H9 (cell line): ENCODE measurements around the gene ANTXR2. TPM values are rescaled to one million over a fixed set of nuclear protein-coding genes. Genes with fewer than 3 reads are reported as not detected.

Source experiments
- DNase-seq: peaks from one replicate; pipeline ENCODE4 v3.0.0-alpha.2; 2017
- H2AFZ ChIP-seq: one replicate; pipeline ENCODE4 v1.6.1; 2013; ENCODE audit warnings: mild to moderate bottlenecking, low read length, control low read depth, moderate library complexity
- H2AK5ac ChIP-seq: 2 replicates; pipeline ENCODE4 v1.6.1; 2013; ENCODE audit warnings: low read length, control low read depth, mixed read lengths; ENCODE audit not compliant: insufficient read length
- H2BK120ac ChIP-seq: one replicate; pipeline ENCODE4 v1.6.1; 2013; ENCODE audit warnings: low read depth, mild to moderate bottlenecking, low read length, control low read depth, inconsistent platforms; ENCODE audit not compliant: poor library complexity, severe bottlenecking
- H2BK12ac ChIP-seq: 2 replicates; pipeline ENCODE4 v1.6.1; 2013; ENCODE audit warnings: low read length, control low read depth, mixed read lengths, low read depth; ENCODE audit not compliant: insufficient read length
- H2BK15ac ChIP-seq: 2 replicates; pipeline ENCODE4 v1.6.1; 2013; ENCODE audit warnings: low read depth, low read length, control low read depth
- H2BK20ac ChIP-seq: one replicate; pipeline ENCODE4 v1.6.1; 2013; ENCODE audit warnings: low read depth, mild to moderate bottlenecking, low read length, control low read depth, inconsistent platforms; ENCODE audit not compliant: poor library complexity, severe bottlenecking
- H2BK5ac ChIP-seq: 2 replicates; pipeline ENCODE4 v1.6.1; 2013; ENCODE audit warnings: low read length, control low read depth, mixed read lengths; ENCODE audit not compliant: insufficient read length
- H3K14ac ChIP-seq: 2 replicates; pipeline ENCODE4 v1.6.1; 2013; ENCODE audit warnings: low read length, control low read depth; ENCODE audit not compliant: insufficient read depth
- H3K18ac ChIP-seq: 2 replicates; pipeline ENCODE4 v1.6.1; 2013; ENCODE audit warnings: low read depth, mild to moderate bottlenecking, mixed read lengths, low read length, control low read depth; ENCODE audit not compliant: insufficient read length
- H3K23ac ChIP-seq: 2 replicates; pipeline ENCODE4 v1.6.1; 2013; ENCODE audit warnings: low read length, control low read depth, mixed read lengths, low read depth; ENCODE audit not compliant: insufficient read length
- H3K23me2 ChIP-seq: 2 replicates; pipeline ENCODE4 v1.6.1; 2013; ENCODE audit warnings: low read depth, mild to moderate bottlenecking, mixed read lengths, low read length, control low read depth; ENCODE audit not compliant: insufficient read length, poor library complexity, severe bottlenecking
- H3K27ac ChIP-seq: 2 replicates; pipeline ENCODE4 v1.5.1; 2013; ENCODE audit warnings: low read length, control low read depth, mixed read lengths, low read depth; ENCODE audit not compliant: insufficient read length
- H3K27me3 ChIP-seq: 2 replicates; pipeline ENCODE4 v1.6.1; 2013; ENCODE audit warnings: low read length, control low read depth, inconsistent platforms; ENCODE audit not compliant: insufficient read depth
- H3K4ac ChIP-seq: 2 replicates; pipeline ENCODE4 v1.6.1; 2013; ENCODE audit warnings: low read depth, mild to moderate bottlenecking, control low read depth, inconsistent platforms, low read length, moderate library complexity
- H3K4me1 ChIP-seq: 2 replicates; pipeline ENCODE4 v1.6.1; 2013; ENCODE audit warnings: low read length, control low read depth, inconsistent platforms; ENCODE audit not compliant: insufficient read depth
- H3K4me2 ChIP-seq: 2 replicates; pipeline ENCODE4 v1.6.1; 2013; ENCODE audit warnings: low read length, control low read depth, mixed read lengths; ENCODE audit not compliant: insufficient read length, insufficient read depth
- H3K56ac ChIP-seq: 2 replicates; pipeline ENCODE4 v1.6.1; 2013; ENCODE audit warnings: low read depth, mild to moderate bottlenecking, mixed read lengths, low read length, control low read depth; ENCODE audit not compliant: insufficient read length
- H3K79me1 ChIP-seq: 2 replicates; pipeline ENCODE4 v1.6.1; 2013; ENCODE audit warnings: low read depth, mild to moderate bottlenecking, moderate library complexity, low read length, control low read depth, inconsistent platforms; ENCODE audit not compliant: insufficient read depth, poor library complexity, severe bottlenecking
- H3K79me2 ChIP-seq: 2 replicates; pipeline ENCODE4 v1.6.1; 2013; ENCODE audit warnings: low read length, control low read depth, inconsistent platforms; ENCODE audit not compliant: insufficient read depth
- H3K9ac ChIP-seq: 2 replicates; pipeline ENCODE4 v1.6.1; 2013; ENCODE audit warnings: low read length, control low read depth, mixed read lengths; ENCODE audit not compliant: insufficient read length; ENCODE audit errors: extremely low read depth
- H3K9me3 ChIP-seq: one replicate; pipeline ENCODE4 v1.6.1; 2013; ENCODE audit warnings: low read depth, low read length, inconsistent platforms; ENCODE audit not compliant: control insufficient read depth
- H3T11ph ChIP-seq: one replicate; pipeline ENCODE4 v1.6.1; 2013; ENCODE audit warnings: mild to moderate bottlenecking, low read length, control low read depth, inconsistent platforms
- H4K20me1 ChIP-seq: one replicate; pipeline ENCODE4 v1.6.1; 2013; ENCODE audit not compliant: control insufficient read depth, insufficient read length, insufficient read depth
- H4K5ac ChIP-seq: 2 replicates; pipeline ENCODE4 v1.6.1; 2013; ENCODE audit warnings: low read depth, mild to moderate bottlenecking, mixed read lengths, low read length, control low read depth; ENCODE audit not compliant: insufficient read length
- H4K8ac ChIP-seq: replicated peaks from 2 replicates; pipeline ENCODE4 v1.6.1; 2013; ENCODE audit warnings: low read length, control low read depth, mixed read lengths, low read depth; ENCODE audit not compliant: insufficient read length
- H4K91ac ChIP-seq: 2 replicates; pipeline ENCODE4 v1.6.1; 2013; ENCODE audit warnings: low read depth, mild to moderate bottlenecking, moderate library complexity, mixed read lengths, low read length, control low read depth; ENCODE audit not compliant: insufficient read length
- H3K27ac Mint-ChIP-seq, 3 experiments: 2 replicates in 2 of 3; 3 replicates in 1 of 3; pipeline ENCODE4 v1.8.0; 2020 to 2021; ENCODE audit warnings: mixed read lengths in 3 of 3, mild to moderate bottlenecking in 1 of 3, moderate library complexity in 1 of 3
- H3K27me3 Mint-ChIP-seq: 2 replicates; pipeline ENCODE4 v1.8.0; 2021; ENCODE audit warnings: low read depth, mild to moderate bottlenecking, moderate library complexity, mixed read lengths
- H3K36me3 Mint-ChIP-seq, 3 experiments: 2 replicates in 2 of 3; 3 replicates in 1 of 3; pipeline ENCODE4 v1.8.0; 2020 to 2021; ENCODE audit warnings: low read depth in 3 of 3, mixed read lengths in 3 of 3; ENCODE audit not compliant: insufficient read depth in 1 of 3
- H3K4me1 Mint-ChIP-seq, 2 experiments: 2 replicates each; pipeline ENCODE4 v1.8.0; 2020; ENCODE audit warnings: mixed read lengths in 2 of 2
- H3K4me3 Mint-ChIP-seq, 2 experiments: 2 replicates in 1 of 2; 3 replicates in 1 of 2; pipeline ENCODE4 v1.8.0; 2020 to 2021; ENCODE audit warnings: mild to moderate bottlenecking in 2 of 2, mixed read lengths in 2 of 2, moderate library complexity in 1 of 2
- H3K9me3 Mint-ChIP-seq, 2 experiments: 2 replicates in 1 of 2; 3 replicates in 1 of 2; pipeline ENCODE4 v1.8.0; 2020; ENCODE audit warnings: mild to moderate bottlenecking in 2 of 2, mixed read lengths in 2 of 2, moderate library complexity in 1 of 2
- WGBS: extraction: QIAGEN DNeasy Blood & Tissue Kit; methylation state at CpG from one replicate; pipeline ENCODE4 v1.1.7; 2013; ENCODE audit warnings: missing lambda C conversion rate, low lambda C conversion rate, mixed read lengths; ENCODE audit not compliant: insufficient read length; ENCODE audit errors: extremely low coverage; 5-methylcytosine and 5-hydroxymethylcytosine counted together
- total RNA-seq: library from RNA; stranded (reverse); gene quantifications from 2 replicates; pipeline ENCODE4 v1.2.1, GENCODE V29; 2021
- TF ChIP-seq, protein P1 (sequence below): fragments of 200-600 bp; sonication (generic); conservative IDR thresholded peaks from 3 replicates; pipeline ENCODE4 v1.8.0; 2021; ENCODE audit warnings: antibody characterized with exemption, mild to moderate bottlenecking

ANTXR2 gene
- total RNA-seq, 1 experiment from 2014 or later, result 4.7 TPM

DNA sequence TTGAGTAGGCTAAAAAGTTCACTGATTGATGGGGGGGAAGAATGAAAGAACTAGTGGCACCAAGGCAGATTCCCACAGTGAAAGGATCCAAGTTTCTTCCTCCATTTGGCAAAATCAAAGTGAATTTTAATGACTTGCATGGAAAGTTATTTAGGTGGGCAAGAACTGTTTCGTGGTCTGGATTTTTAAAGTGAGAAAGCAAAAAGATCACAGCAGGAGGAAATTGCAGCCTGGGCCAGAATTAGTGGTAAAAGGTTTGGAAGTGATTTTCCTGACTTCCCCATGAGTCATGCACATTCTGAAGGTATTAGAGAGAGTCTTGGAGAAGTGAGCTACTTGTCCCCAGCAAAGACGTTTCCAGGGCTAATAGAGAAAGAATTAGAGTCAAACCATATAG lies 207.8 kb downstream of the ANTXR2 start:
- H3K79me2 ChIP-seq, result no peaks in the 10 kb centered on the region
- H2AK5ac ChIP-seq, result no peak overlapping the region
- no peaks in the 10 kb centered on the region; the same call in 1 of the 2 replicates for H3K27me3 ChIP-seq
- no peaks in the 10 kb centered on the region for H4K20me1 ChIP-seq
- H3K4ac ChIP-seq, result no peak overlapping the region
- no peaks in the 10 kb centered on the region for H3K23me2 ChIP-seq
- H4K8ac ChIP-seq, result no peak overlapping the region
- TF ChIP-seq, protein P1, sequence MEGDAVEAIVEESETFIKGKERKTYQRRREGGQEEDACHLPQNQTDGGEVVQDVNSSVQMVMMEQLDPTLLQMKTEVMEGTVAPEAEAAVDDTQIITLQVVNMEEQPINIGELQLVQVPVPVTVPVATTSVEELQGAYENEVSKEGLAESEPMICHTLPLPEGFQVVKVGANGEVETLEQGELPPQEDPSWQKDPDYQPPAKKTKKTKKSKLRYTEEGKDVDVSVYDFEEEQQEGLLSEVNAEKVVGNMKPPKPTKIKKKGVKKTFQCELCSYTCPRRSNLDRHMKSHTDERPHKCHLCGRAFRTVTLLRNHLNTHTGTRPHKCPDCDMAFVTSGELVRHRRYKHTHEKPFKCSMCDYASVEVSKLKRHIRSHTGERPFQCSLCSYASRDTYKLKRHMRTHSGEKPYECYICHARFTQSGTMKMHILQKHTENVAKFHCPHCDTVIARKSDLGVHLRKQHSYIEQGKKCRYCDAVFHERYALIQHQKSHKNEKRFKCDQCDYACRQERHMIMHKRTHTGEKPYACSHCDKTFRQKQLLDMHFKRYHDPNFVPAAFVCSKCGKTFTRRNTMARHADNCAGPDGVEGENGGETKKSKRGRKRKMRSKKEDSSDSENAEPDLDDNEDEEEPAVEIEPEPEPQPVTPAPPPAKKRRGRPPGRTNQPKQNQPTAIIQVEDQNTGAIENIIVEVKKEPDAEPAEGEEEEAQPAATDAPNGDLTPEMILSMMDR, result no peak
- no peak overlapping the region for H4K5ac ChIP-seq
- no peak for DNase-seq
- H2AFZ ChIP-seq, result no peak overlapping the region
- no peaks in the 10 kb centered on the region for H3K4me1 ChIP-seq
- H3K79me1 ChIP-seq, result no peaks in the 10 kb centered on the region
- no peak overlapping the region for H3K23ac ChIP-seq
- H3K4me2 ChIP-seq, result no peak overlapping the region
- H2BK20ac ChIP-seq, result no peak overlapping the region
- no peaks in the 10 kb centered on the region for H3K36me3 Mint-ChIP-seq
- H3K4me1 Mint-ChIP-seq, result no peaks in the 10 kb centered on the region
- H2BK5ac ChIP-seq, result no peak overlapping the region
- H2BK120ac ChIP-seq, result no peak overlapping the region
- no peaks in the 10 kb centered on the region for H3K9me3 Mint-ChIP-seq
- H3K9ac ChIP-seq, result no peak overlapping the region
- H3K56ac ChIP-seq, result no peak overlapping the region
- H3K18ac ChIP-seq, result no peak overlapping the region
- no peak overlapping the region for H3T11ph ChIP-seq
- no peak overlapping the region for H2BK12ac ChIP-seq
- no CpG with 5 or more reads among the region's 2 CpGs for WGBS
- no peaks in the 10 kb centered on the region for H3K27me3 Mint-ChIP-seq
- H3K9me3 ChIP-seq, result no peaks in the 10 kb centered on the region
- H2BK15ac ChIP-seq, result no peak overlapping the region
- no peak overlapping the region for H3K27ac Mint-ChIP-seq
- no peak overlapping the region for H3K27ac ChIP-seq
- no peak overlapping the region for H4K91ac ChIP-seq
- no peak overlapping the region for H3K14ac ChIP-seq
- no peak overlapping the region for H3K4me3 Mint-ChIP-seq
